Liver (tissue), 9 donors: ENCODE results near the gene IGHMBP2. TPM values are rescaled to one million over a fixed set of nuclear protein-coding genes. Genes with fewer than 3 reads are reported as not detected.

Experiments
- DNase-seq: peaks from one replicate; pipeline ENCODE4 v3.0.0-alpha.2; 2017; ENCODE audit warnings: low spot score
- H3K27ac ChIP-seq, 2 donors: one replicate each; pipeline ENCODE4 v1.7.0; 2013; ENCODE audit warnings: inconsistent platforms in 2 of 2, low read length in 2 of 2, control low read depth in 1 of 2, low read depth in 1 of 2, mild to moderate bottlenecking in 1 of 2
- H3K27me3 ChIP-seq, 4 donors: one replicate each; pipeline versions ENCODE4 v1.6.1 to v1.7.0; 2013; ENCODE audit warnings: low read length in 3 of 4, inconsistent platforms in 1 of 4, mild to moderate bottlenecking in 1 of 4, moderate library complexity in 1 of 4; ENCODE audit not compliant: control insufficient read depth in 4 of 4, insufficient read depth in 4 of 4
- H3K36me3 ChIP-seq, 4 donors: one replicate each; pipeline versions ENCODE4 v1.6.1 to v1.7.0; 2013; ENCODE audit warnings: low read length in 3 of 4, mild to moderate bottlenecking in 3 of 4, low read depth in 1 of 4, moderate library complexity in 1 of 4; ENCODE audit not compliant: control insufficient read depth in 4 of 4, insufficient read depth in 3 of 4
- H3K4me1 ChIP-seq, 4 donors: one replicate each; pipeline versions ENCODE4 v1.6.1 to v1.7.0; 2013; ENCODE audit warnings: low read length in 3 of 4, mild to moderate bottlenecking in 3 of 4, moderate library complexity in 1 of 4; ENCODE audit not compliant: control insufficient read depth in 4 of 4, insufficient read depth in 4 of 4
- H3K4me3 ChIP-seq, 3 donors: one replicate each; pipeline versions ENCODE4 v1.6.1 to v1.7.0; 2013; ENCODE audit warnings: low read length in 3 of 3, control low read depth in 1 of 3, low read depth in 1 of 3, mild to moderate bottlenecking in 1 of 3
- H3K9ac ChIP-seq, 2 donors: one replicate each; pipeline ENCODE4 v1.7.0; 2013; ENCODE audit warnings: low read length in 2 of 2, mild to moderate bottlenecking in 2 of 2, moderate library complexity in 2 of 2, control low read depth in 1 of 2, low read depth in 1 of 2
- H3K9me3 ChIP-seq, 4 donors: one replicate each; pipeline versions ENCODE4 v1.6.1 to v1.7.0; 2013; ENCODE audit warnings: low read length in 3 of 4; ENCODE audit not compliant: control insufficient read depth in 4 of 4
- ATF3 ChIP-seq: IDR thresholded peaks from 2 replicates; pipeline ENCODE4 v1.6.1; 2016; ENCODE audit warnings: antibody characterized with exemption
- CTCF ChIP-seq: fragments of 150-350 bp; IDR thresholded peaks from 2 replicates; pipeline ENCODE4 v1.5.1; 2017; ENCODE audit warnings: improper control_type of control experiment, low read depth, low read length; ENCODE audit not compliant: missing input control
- EGR1 ChIP-seq, 2 donors: IDR thresholded peaks; 2 replicates each; pipeline ENCODE4 v1.6.1; 2016 to 2018; ENCODE audit warnings: antibody characterized with exemption in 2 of 2, low read depth in 2 of 2
- FOXA1 ChIP-seq: IDR thresholded peaks from 2 replicates; pipeline ENCODE4 v1.6.1; 2016; ENCODE audit warnings: antibody characterized with exemption
- FOXA2 ChIP-seq: IDR thresholded peaks from 2 replicates; pipeline ENCODE4 v1.6.1; 2016; ENCODE audit warnings: antibody characterized with exemption
- HNF4A ChIP-seq, 2 donors: conservative IDR thresholded peaks; 2 replicates each; pipeline ENCODE4 v1.6.1; 2016; ENCODE audit warnings: antibody characterized with exemption in 2 of 2, mild to moderate bottlenecking in 2 of 2
- JUND ChIP-seq, 2 donors: IDR thresholded peaks; 2 replicates each; pipeline ENCODE4 v1.6.1; 2016; ENCODE audit warnings: antibody characterized with exemption in 2 of 2
- MAX ChIP-seq: IDR thresholded peaks from 2 replicates; pipeline ENCODE4 v1.6.1; 2016; ENCODE audit warnings: antibody characterized with exemption
- NR2F2 ChIP-seq: IDR thresholded peaks from 2 replicates; pipeline ENCODE4 v1.6.1; 2016; ENCODE audit warnings: antibody characterized with exemption
- RAD21 ChIP-seq, 2 donors: IDR thresholded peaks; 2 replicates each; pipeline ENCODE4 v1.6.1; 2016; ENCODE audit warnings: antibody characterized with exemption in 2 of 2, mild to moderate bottlenecking in 2 of 2
- REST ChIP-seq: IDR thresholded peaks from 2 replicates; pipeline ENCODE4 v1.6.1; 2016; ENCODE audit warnings: antibody characterized with exemption, mild to moderate bottlenecking
- RXRA ChIP-seq, 2 donors: IDR thresholded peaks; 2 replicates each; pipeline ENCODE4 v1.6.1; 2017 to 2018; ENCODE audit warnings: antibody characterized with exemption in 2 of 2, mild to moderate bottlenecking in 1 of 2
- SP1 ChIP-seq: IDR thresholded peaks from 2 replicates; pipeline ENCODE4 v1.6.1; 2018; ENCODE audit warnings: antibody characterized with exemption, mild to moderate bottlenecking
- TAF1 ChIP-seq: conservative IDR thresholded peaks from 2 replicates; pipeline ENCODE4 v1.6.1; 2016; ENCODE audit warnings: antibody characterized with exemption, mild to moderate bottlenecking
- YY1 ChIP-seq: IDR thresholded peaks from 2 replicates; pipeline ENCODE4 v1.6.1; 2016; ENCODE audit warnings: antibody characterized with exemption, mild to moderate bottlenecking
- ZBTB33 ChIP-seq: IDR thresholded peaks from 2 replicates; pipeline ENCODE4 v1.6.1; 2016; ENCODE audit warnings: antibody characterized with exemption
- WGBS: extraction: QIAGEN DNeasy Blood & Tissue Kit; methylation state at CpG from one replicate; pipeline ENCODE4 v1.1.7; 2013; 5-methylcytosine and 5-hydroxymethylcytosine counted together
- polyA plus RNA-seq, 2 donors: library from polyadenylated mRNA; stranded (reverse) in 1 of 2; unstranded in 1 of 2; fragments of 200-250 nt in 1 of 2; fragments of >200 nt in 1 of 2; fragmentation: Nextera tagmentation in 1 of 2; extraction: Ambion mirVana in 1 of 2; gene quantifications; one replicate each; pipeline versions ENCODE4 v1.2.1 to v1.2.3, GENCODE V29; 2013 to 2015
- total RNA-seq, 2 donors: library from RNA; depleted of rRNA; stranded (reverse); fragments of >200 nt; gene quantifications; one replicate each; pipeline ENCODE4 v1.2.3, GENCODE V29; 2014
- donor health status: healthy.
- donor health status: healthy.
- donor health status: healthy.
- donor health status: healthy.
- donor health status: healthy.

Gene IGHMBP2
- total and polyA plus RNA-seq, 4 donors: 5.7 to 14.0 (median 7.0) TPM

GRCh38 chr11:68980776-68981065 is 77.0 kb downstream of the IGHMBP2 start, which contains the start of gene MRGPRD:
TSS of gene MRGPRD (minus strand) at chr11:68980986. CDS start at chr11:68980986, 0 bp downstream.
- TF ChIP-seq SP1: no peak
- no peak for TF ChIP-seq FOXA1
- TF ChIP-seq FOXA2: no peak
- no peaks in the 10 kb centered on the region for H3K27me3 ChIP-seq
- H3K9ac ChIP-seq: no peak within 1 kb of the TSS
- H3K27ac ChIP-seq: no peak within 1 kb of the TSS
- 86% methylated on average over 8 of the region's 8 CpGs for WGBS
- no peak for DNase-seq
- H3K36me3 ChIP-seq: no peaks in the 10 kb centered on the region
- no peak within 1 kb of the TSS for H3K4me3 ChIP-seq
- H3K9me3 ChIP-seq: no peaks in the 10 kb centered on the region
- no peaks in the 10 kb centered on the region for H3K4me1 ChIP-seq

- Histone ChIP-seq H3K4me3 (no peak overlapping the region), H3K36me3 (no peaks in the 10 kb centered on the region), H3K9ac (no peak overlapping the region), H3K9me3 (no peaks in the 10 kb centered on the region), H3K4me1 (no peaks in the 10 kb centered on the region), H3K27ac (no peak overlapping the region), H3K27me3 (no peaks in the 10 kb centered on the region)
- 93% methylated on average over 2 of the region's 2 CpGs for WGBS
- TF ChIP-seq ZBTB33 (no peak), REST (no peak), TAF1 (no peak), MAX (no peak), RAD21 (IDR thresholded peaks at IDR 0.05) (no peak), FOXA1 (no peak), NR2F2 (no peak), FOXA2 (no peak), YY1 (no peak), RXRA (IDR thresholded peaks at IDR 0.05) (no peak), ATF3 (no peak), HNF4A (conservative IDR thresholded peaks at IDR 0.05) (no peak), EGR1 (IDR thresholded peaks at IDR 0.05; ENCODE audit: low read depth in 2 of 2) (no peak)
- no peak for DNase-seq
Observed at GRCh38 chr11:68982134-68982533, 78.4 kb downstream of the IGHMBP2 start.

GRCh38 chr11:68983801-68984200 is 80.1 kb downstream of the IGHMBP2 start:
- 85% methylated on average over 6 of the region's 6 CpGs for WGBS
- Histone ChIP-seq H3K9ac (no peak overlapping the region), H3K4me1 (no peaks in the 10 kb centered on the region), H3K27ac (no peak overlapping the region), H3K4me3 (no peak overlapping the region), H3K27me3 (no peaks in the 10 kb centered on the region), H3K9me3 (no peaks in the 10 kb centered on the region), H3K36me3 (no peaks in the 10 kb centered on the region)
- no peak for DNase-seq
- no peak for TF ChIP-seq FOXA1
- TF ChIP-seq RXRA (IDR thresholded peaks at IDR 0.05): no peak
- no peak for TF ChIP-seq ATF3
- TF ChIP-seq CTCF: no peak
- no peak for TF ChIP-seq REST
- TF ChIP-seq JUND (IDR thresholded peaks at IDR 0.05): no peak
- no peak for TF ChIP-seq NR2F2
- TF ChIP-seq TAF1: no peak
- no peak for TF ChIP-seq FOXA2
